GM21786 (cell line): ENCODE measurements around the gene PRKCB.
A peak's percentile ranks its signal among the peaks of the same experiment; 100 is the strongest.
"Not testable (repeated sequence)": the region's sequence is repeated elsewhere in the genome, so short reads cannot be mapped to it uniquely, and the experiment has no call there.

Experiments used
- ATAC-seq: cut with Tn5 transposase; IDR thresholded peaks from one replicate; pipeline ENCODE4 v1.9.1; 2021; ENCODE audit not compliant: unreplicated experiment

The PRKCB gene

DNA sequence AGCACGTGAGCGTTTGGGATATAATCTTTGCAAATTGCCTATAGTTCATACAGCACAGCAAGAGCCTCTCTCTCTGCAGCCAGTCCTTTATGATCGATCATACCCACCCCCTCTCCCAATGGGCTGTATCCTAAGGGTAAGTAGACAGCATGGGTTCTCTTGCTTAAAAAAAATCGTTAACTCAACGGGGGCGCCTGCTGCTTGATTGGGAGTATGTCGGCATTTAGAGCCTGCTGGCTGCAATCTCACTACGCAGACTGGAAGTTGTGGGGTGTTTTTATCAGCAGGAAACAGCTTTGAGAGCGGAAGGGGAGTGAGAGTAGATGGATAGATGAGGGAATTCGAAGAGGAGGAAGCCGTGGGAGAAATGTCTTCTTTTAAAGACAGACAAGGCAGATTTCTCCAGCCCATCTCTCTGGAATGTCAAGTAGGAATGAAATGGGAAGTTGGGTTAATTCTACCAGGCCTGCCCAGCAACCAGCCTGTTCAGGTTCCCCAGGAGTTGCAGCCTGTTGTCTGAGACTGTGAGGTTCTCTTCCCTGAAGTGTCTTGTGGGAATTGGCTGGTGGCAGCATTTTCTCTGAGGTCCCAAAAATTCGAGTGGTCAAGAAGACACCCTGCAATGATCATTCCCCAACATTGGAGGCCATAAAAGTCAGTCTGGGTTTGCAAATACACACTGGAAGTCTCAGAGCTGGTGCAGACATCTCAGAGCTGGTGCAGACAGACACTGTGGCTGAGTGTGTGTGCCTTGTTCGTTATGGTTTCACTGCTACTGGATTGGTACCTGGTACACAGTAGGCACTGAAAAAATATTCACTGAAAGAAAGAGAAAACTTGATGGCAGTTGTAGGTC, 65.6 kb downstream of the PRKCB start:
- no peak for ATAC-seq

DNA sequence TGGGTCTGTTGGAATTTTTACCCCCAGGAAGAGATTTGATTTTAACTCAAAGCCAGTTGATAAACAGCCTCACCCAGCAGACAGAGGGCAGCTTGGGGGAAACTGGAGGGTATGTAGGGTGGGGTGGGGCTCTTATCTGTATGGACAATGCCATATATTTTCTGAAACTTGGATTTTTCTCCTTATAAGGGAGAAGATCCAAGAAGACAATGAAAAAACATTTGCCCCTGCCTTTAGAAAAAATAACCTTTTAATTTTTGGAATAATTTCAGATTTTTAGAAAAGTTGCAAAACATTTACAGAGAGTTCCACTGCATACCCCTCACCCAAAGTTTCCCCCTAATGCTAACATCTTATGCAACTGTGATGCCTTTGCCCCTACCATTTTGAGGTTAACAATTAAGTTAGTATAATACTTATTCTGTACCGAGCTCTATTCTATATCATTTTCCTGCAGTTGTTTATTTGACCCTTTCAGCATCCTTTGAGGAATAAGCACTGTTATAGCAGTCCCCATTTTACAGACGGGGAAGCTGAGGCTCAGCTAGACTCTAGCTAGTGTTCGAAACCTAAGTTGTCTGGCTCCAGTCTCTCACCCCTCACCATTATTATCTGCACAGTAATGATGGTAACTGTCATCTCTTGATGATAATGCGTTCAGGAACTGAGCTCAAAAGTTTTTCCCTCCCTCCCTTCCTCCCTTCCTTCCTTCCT, 66.4 kb downstream of the PRKCB start:
- no peak for ATAC-seq

DNA sequence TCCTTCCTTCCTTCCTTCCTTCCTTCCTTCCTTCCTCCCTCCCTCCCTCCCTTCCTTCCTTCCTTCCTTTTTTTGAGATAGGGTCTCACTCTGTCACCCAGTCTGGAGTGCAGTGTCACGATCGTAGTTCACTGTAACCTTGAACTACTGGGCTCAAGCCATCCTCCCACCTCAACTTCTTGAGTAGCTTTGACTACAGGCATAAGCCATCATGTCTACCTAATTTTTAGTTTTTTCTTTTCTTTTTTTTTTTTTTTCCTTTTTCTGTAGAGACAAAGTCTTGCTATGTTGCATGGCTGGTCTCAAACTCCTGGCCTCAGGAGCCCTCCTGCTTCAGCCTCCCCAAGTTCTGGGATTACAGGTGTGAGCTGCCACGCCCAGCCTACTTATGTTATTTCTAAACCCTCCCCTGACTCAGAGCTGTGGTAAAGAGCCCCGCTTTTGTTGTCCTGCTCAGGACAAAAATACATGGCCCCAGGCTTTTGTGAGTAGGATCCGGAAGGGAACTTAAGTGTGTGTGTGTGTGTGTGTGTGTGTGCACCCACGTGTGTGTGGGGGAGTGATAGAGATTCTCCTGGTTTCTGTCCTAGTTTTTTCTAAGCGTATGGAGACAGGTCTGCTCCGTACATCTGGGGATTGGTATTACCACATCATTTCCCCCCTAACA, 67.1 kb downstream of the PRKCB start:
- ATAC-seq: no peak

DNA sequence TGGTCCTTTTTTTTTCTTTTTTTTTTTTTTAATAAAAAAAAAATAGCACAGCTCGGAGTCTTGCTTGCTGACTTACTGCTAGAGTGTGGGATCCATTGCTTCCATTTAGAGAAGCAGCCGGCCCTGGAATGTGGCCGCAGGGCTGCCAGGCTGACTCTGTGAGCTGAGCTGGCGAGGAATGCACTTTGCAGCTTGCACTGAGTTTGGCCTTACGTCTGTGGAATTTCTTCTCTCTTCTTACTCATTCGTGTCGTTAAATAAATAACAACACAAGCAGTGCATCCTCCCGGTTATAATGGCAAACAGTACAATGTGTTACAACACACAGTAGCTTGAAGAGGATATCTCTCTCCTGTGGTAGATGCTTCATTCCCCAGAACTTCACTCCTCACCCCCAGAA, 69.2 kb downstream of the PRKCB start:
- no peak for ATAC-seq

DNA sequence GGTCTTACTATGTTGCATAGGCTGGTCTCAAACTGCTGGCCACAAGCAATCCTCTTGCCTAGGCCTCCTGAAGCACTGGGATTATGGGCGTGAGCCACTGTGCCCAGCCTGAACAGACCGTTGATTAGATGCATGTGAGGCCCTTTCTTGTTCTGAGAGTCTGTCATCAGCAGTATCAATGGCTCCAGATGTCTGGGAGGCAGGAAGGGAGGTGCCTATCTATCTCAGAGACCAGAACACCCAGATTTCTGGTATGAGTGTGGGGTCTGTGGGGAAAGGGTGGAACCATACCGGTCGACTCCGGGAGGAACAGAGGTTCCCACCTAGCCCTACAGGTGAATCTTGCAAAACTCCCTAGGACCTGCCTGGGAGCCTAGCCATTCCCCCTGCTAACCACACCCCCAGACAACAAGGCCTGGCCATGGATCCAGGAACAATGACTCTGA, 71.7 kb downstream of the PRKCB start:
- ATAC-seq: no peak

DNA sequence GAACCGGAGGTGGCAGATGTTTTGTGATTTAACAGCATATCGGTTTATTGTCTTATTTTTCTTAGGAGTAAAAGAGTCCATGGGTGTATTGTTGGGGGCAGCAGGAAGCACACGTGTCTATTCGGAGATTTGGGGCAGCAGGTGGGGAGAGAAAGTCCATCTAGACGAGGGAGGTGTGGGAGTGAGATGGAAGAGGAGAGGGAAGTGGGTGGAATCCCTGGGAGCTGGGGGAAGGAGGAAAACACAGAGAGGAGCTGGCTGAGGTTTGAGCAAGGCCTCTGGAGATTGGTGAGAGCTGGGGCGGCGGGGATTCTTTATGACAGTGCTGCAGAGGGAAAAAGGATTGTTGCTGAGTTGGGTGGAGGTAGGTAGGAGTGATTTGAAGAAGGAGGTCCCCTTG, 72.1 kb downstream of the PRKCB start:
- no peak for ATAC-seq

DNA sequence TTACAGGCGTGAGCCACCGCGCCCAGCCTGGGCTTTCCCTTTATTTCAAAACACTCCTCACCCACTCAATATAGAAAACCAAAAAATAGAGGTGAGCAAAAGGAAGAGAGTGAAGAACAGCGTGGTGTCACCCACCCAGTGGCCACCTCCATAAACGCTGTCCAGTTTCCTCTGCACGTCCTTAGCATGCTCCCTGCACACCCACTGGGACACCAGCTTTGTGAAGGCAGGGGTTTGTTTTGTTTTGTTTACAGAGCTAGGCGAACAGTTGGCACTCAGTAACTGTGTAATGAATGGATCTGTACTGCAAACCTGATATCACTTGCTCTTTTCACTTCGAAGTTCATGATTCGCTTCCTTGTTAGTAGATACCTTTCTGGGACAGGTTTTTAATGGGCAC, 73.0 kb downstream of the PRKCB start:
- ATAC-seq: no peak

DNA sequence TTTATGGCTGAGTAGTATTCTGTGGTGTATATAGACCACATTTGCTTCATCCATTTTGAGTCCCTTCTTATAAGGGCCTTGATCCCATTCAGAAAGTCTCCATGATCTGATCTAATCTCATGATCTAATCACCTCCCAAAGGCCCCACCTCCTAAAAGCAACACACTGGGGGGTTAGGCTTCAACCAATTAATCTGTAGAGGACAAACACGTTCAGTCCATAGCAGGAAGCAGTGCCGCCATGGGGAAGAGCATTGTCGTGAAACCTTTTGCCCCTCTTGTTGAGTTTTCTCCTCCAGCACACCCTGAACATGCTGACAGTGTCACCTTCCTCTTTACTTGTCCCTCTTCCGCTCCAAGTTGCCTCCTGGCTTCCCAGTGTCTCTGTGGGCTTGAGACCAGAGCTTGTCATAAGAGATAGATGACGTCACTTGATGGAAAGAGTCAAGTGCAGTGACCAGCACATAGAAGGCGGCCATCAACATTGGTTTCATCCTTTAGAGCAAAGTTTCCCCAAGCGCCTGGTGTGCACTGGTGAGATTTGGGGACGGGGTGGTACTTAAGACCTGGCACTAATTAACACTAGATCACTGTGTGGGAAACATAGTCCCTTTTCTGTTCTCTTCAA, 74.1 kb downstream of the PRKCB start:
- ATAC-seq: no peak

DNA sequence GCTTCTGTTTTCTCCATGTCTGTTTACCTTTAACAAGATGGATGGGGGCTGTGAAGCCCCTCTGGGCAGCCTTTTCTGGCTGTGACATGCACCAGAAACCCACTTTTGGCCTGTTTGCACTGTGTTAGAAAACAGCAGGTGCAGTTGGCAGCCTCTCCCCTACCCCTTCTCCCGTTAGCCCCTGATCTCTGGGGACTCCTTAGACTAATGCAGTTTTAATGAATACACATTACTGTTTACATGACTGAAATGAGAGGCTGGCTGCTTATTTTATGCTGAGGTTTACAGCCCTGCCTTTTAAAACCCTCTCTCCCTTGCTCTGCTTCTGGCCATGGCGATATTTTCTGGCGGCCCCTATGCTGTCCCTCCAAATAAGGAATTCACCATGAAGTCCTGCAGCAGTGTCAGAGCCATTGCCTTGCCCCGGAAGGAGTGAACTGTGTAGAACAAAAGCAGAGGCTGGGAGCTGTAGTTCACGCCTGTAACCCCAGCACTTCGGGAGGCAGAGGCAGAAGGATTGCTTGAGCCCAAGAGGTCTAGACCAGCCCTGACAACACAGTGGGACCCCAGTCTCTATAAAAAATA, 79.3 kb downstream of the PRKCB start:
- ATAC-seq: no peak

DNA sequence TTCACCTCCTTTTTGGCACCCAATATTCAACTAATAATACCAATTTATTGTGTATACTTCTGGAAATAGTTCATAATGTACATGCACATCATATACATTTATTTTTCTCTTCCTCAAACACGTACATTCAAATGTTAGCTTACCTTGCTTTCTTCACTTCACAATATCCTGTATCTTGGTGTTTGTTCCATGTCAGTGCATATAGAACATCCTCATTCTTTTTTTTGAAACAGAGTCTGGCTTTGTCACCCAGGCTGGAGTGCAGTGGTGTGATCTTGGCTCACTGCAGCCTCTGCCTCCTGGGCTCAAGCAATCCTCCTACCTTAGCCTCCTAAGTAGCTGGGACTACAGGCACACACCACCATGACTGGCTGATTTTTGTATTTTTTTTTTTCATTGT, 80.8 kb downstream of the PRKCB start:
- ATAC-seq: not testable (repeated sequence)

DNA sequence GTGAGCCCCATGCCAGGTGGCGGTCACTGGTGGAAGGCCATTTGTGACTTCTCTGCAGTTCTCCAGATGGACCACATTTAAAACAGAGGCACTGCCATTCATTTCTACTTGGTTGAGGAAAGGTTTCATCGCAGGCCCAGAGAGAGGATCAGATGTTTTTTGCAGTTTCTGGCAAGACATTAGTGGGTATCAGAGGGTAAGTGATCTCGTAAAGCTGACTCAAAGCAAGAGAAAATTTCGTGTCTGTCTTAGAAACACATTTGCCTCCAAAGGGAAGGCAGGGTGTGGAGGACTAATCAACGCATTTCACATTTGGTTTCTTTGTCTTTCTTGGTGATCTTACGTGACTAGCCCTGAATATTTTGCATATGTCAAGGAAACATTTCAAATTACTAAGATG, 81.8 kb downstream of the PRKCB start:
- ATAC-seq: peak; percentile 63

DNA sequence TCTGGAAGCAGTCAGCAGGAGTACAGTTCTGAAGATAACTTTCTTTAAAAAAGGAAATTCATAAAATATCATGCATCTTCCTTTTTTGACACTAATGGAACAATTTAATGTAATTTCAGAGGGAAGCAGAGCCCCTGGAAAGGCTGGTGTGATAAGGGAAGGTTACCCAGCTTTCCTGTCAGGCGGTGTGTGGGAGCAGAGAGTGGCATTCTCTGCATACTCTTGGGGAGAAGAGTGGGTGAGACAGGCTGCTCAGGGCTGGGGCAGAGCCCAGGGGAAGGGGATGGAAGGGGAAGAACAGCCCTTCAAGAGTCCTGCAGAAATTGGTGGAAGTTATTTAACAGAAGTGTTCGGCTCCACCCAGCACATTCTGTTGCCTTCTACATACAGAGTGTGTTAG, 84.7 kb downstream of the PRKCB start:
- no peak for ATAC-seq

DNA sequence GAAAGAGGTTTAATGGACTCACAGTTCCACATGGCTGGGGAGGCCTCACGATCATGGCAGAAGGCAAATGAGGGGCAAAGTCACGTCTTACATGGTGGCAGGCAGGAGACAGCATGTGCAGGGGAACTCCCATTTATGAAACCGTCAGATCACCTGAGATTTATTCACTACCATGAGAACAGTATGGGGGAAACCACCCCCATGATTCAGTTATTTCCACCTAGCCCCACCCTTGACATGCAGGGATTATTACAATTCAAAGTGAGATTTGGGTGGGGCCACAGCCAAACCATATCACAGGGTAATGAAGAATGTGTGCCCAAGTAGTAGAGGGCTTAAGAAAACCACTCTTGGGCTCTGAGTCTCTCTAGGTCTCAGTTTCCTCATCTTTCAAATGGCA, 85.1 kb downstream of the PRKCB start:
- ATAC-seq: no peak

DNA sequence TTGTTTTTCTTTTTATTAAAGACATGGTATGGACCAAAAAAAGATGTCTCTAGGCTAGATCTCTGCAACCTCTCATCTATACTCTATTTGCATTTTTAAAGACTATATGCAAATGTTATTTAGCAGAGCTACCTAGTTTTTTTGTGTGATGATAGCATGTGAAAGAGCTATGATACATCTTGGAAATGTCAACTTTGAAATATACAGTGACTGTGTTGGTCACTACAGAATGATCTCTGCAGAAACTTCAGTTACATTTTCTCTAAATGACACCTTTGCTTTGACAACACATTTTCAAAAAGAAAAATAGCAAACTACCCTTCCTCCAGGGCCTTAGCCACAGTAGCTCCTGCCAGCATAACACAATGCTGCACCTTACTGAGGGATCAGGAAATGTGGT, 86.6 kb downstream of the PRKCB start:
- ATAC-seq: no peak

DNA sequence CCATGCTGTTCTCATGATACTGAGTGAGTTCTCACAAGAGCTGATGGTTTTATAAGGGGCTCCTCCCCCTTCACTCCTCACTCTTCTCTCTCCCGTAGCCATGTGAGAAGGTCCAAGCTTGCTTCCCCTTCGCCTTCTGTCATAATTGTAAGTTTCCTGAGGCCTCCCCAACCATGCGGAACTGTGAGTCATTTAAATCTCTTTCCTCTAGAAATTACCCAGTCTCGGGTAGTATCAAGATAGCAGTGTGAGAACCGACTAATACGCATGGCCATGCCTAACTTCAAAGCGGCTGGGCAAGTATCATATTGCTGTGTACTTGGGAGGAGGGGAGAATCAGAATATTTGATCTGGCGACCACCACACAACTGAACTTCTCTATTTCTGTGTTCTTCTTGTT, 88.3 kb downstream of the PRKCB start:
- no peak for ATAC-seq

DNA sequence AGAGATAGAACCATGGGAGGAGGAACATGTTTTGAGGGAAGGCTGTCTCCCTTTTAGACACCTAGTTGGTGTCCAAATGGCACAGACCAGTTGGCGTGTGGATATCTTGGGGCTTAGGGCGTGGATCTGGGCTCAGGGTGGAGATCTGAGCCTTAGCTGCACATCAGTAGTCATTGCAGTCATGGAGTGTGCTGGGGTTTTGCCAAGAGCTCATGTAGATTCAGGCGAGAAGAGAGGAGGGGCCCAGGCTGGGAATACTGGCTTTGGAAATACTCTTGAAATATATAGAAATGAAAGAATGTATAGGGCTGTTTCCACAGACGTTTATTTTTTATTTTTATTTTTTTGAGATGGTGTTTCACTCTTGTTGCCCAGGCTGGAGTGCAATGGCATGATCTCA, 92.0 kb downstream of the PRKCB start:
- no peak for ATAC-seq

DNA sequence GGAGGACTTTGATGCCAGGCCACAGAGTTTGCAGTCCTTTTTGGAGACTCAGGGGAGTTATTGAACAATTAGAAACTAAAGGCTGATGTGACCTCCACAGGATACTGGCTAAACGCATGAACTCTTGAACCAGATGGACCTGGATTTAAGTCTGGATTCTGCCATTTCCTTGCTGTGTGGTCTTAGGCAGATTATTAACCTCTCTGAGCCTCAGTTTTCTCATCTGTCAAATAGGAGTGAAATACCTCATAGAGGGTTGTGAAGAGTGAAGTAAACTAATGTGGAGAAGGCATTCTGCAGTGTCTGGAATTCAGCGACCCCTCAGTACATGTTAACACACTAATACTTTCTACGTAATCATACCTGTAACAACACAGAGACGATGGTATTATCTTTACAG, 93.5 kb downstream of the PRKCB start:
- ATAC-seq: no peak

DNA sequence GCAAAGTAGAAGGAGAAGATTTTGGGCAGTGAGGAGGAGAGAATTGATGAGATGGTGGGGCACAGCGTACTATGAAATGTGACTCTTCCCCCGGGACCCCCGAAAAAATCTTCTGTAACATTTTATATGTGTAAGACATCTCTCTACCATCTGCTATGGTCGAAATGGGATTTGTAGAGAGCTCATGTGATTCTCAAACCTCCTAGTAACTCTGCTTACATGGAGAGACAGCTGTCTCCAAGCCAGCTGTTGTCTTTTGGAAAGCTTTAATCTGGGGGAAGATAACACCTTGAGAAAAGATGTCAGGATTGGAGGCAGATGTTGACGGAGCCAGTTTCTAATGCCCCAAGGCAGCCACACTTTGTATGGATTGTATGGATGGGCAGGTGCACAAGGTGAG, 94.1 kb downstream of the PRKCB start:
- ATAC-seq: no peak

DNA sequence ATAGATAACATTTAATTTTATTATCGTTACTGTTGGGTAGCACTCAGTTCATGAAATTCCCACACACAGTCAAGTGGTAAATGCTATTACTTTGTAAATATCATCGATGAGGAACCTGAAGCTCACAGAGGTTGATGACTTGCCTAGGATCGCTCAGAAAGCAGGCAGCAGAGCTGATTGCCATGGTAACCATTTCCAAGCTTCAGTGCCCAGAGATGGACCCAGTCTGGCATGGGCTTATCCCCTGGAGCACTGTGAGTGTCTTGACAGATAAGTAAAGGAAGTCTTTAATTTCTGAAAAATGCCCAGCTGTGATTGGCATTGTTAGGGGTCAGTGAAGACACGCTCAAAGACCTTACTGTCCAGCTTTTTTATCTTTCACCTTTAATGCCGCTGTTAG, 95.0 kb downstream of the PRKCB start:
- ATAC-seq: no peak

DNA sequence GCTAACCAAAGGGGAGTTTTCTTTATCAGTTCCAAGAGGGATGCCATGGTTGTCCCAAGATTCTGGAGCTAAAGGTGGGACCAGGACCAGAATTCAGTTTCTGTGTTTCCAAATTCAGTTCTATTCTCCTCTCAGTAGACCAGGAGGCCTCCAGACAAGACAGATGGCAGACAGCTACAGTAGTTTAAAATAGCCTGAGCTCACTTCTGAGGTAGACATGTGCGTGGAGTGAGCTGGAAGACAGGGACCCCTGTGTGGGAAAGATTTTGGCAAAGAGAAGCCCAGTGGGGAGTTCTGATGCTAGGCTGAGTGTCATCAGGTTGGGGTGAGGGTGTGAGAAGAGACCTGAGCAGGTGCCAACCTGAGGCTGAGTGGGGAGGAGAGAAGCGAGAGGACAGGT, 95.4 kb downstream of the PRKCB start:
- no peak for ATAC-seq

DNA sequence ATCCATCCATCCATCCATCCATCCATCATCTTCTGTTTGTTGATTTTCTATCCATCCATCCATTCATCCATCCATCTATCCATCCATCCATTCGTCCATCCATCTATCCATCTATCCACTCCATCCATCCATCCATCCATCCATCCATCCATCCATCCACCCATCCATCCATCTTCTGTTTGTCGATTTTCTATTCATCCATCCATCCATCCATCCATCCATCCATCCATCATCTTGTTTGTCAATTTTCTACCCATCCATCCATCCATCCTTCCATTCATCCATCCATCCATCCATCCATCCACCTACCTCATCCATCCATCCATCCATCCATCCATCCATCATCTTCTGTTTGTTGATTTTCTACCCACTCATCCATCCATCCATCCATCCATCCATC, 97.9 kb downstream of the PRKCB start:
- ATAC-seq: not testable (repeated sequence)
